Kidney glomerular epithelial cell (primary cell): ENCODE measurements around the gene ZNF664.

Experiments
- DNase-seq: peaks from one replicate; lab custom pipeline; 2025; lab: John Stamatoyannopoulos, UW

The ZNF664 gene

GRCh38 chr12:123972457-123973401, at the start of gene ZNF664, which contains the start of gene CCDC92:
ZNF664 (plus strand) TSS chr12:123973215; CDS start chr12:124012145, 38,930 bp downstream.
CCDC92 (minus strand) TSS chr12:123972831; CDS start chr12:123944305, 28,526 bp downstream.
- peak; percentile 85 for DNase-seq

- DNase-seq: no peak
Measured at GRCh38 chr12:123923927-123924326, 49.1 kb upstream of the ZNF664 start.

- no peak for DNase-seq
Measured at GRCh38 chr12:123924539-123924938, 48.5 kb upstream of the ZNF664 start.

GRCh38 chr12:123928274-123928865, 44.6 kb upstream of the ZNF664 start:
- no peak for DNase-seq

- DNase-seq: no peak
Measured at GRCh38 chr12:123928897-123929296, 44.1 kb upstream of the ZNF664 start.

- no peak for DNase-seq
Measured at GRCh38 chr12:123929946-123930583, 43.0 kb upstream of the ZNF664 start.

- no peak for DNase-seq
Measured at GRCh38 chr12:123931686-123932321, 41.2 kb upstream of the ZNF664 start.

GRCh38 chr12:123933214-123933613, 39.8 kb upstream of the ZNF664 start:
- DNase-seq: no peak

GRCh38 chr12:123934016-123934620, 38.9 kb upstream of the ZNF664 start:
- DNase-seq: no peak

GRCh38 chr12:123934829-123935228, 38.2 kb upstream of the ZNF664 start:
- no peak for DNase-seq

GRCh38 chr12:123935956-123936355, 37.1 kb upstream of the ZNF664 start:
- no peak for DNase-seq

GRCh38 chr12:123936471-123936870, 36.5 kb upstream of the ZNF664 start:
- DNase-seq: no peak

GRCh38 chr12:123936956-123937706, 35.9 kb upstream of the ZNF664 start:
- no peak for DNase-seq

- DNase-seq: peak; percentile 32
Measured at GRCh38 chr12:123937707-123938591, 35.1 kb upstream of the ZNF664 start.

GRCh38 chr12:123938679-123939480, 34.1 kb upstream of the ZNF664 start:
- DNase-seq: no peak

- no peak for DNase-seq
Measured at GRCh38 chr12:123939716-123940626, 33.0 kb upstream of the ZNF664 start.

- no peak for DNase-seq
Measured at GRCh38 chr12:123940627-123940966, 32.4 kb upstream of the ZNF664 start.

GRCh38 chr12:123941000-123941399, 32.0 kb upstream of the ZNF664 start:
- no peak for DNase-seq
